GM19468 (cell line): ENCODE results near the gene SH2D7.
A peak's percentile ranks its signal among the peaks of the same experiment; 100 is the strongest.
"Not testable (repeated sequence)": the region's sequence is repeated elsewhere in the genome, so short reads cannot be mapped to it uniquely, and the experiment has no call there.

Source experiments
- ATAC-seq: cut with Tn5 transposase; IDR thresholded peaks from one replicate; pipeline ENCODE4 v1.9.1; 2021; ENCODE audit warnings: mild to moderate bottlenecking, moderate library complexity, moderate number of reproducible peaks; ENCODE audit not compliant: unreplicated experiment; ENCODE audit errors: extremely low read depth

The SH2D7 gene

GRCh38 chr15:78129751-78130287 lies 37.5 kb downstream of the SH2D7 start:
- no peak for ATAC-seq

GRCh38 chr15:78130466-78131294 lies 38.3 kb downstream of the SH2D7 start:
- no peak for ATAC-seq

GRCh38 chr15:78131295-78132061 lies 39.1 kb downstream of the SH2D7 start, which contains the start of gene CIB2:
Gene CIB2, minus strand, starts transcription at chr15:78131445. Its CDS starts 230 bp downstream, at chr15:78131215.
- ATAC-seq: no peak

- no peak for ATAC-seq
Measured at GRCh38 chr15:78133801-78134200, 41.4 kb downstream of the SH2D7 start.

- no peak for ATAC-seq
Measured at GRCh38 chr15:78139578-78139977, 47.2 kb downstream of the SH2D7 start.

- no peak for ATAC-seq
Measured at GRCh38 chr15:78140292-78140691, 47.9 kb downstream of the SH2D7 start.

- no peak for ATAC-seq
Measured at GRCh38 chr15:78142332-78142731, 50.0 kb downstream of the SH2D7 start.

GRCh38 chr15:78146425-78147154 lies 54.2 kb downstream of the SH2D7 start:
- no peak for ATAC-seq

GRCh38 chr15:78147566-78147965 lies 55.2 kb downstream of the SH2D7 start:
- ATAC-seq: no peak

GRCh38 chr15:78148392-78149067 lies 56.2 kb downstream of the SH2D7 start:
- ATAC-seq: no peak

GRCh38 chr15:78149068-78149804 lies 56.9 kb downstream of the SH2D7 start, which contains the start of gene IDH3A:
Gene IDH3A, plus strand, starts transcription at chr15:78149362. Its CDS starts 42 bp downstream, at chr15:78149404.
- ATAC-seq: peak; percentile 60

- no peak for ATAC-seq
Measured at GRCh38 chr15:78149805-78150751, 57.7 kb downstream of the SH2D7 start.

- ATAC-seq: not testable (repeated sequence)
Measured at GRCh38 chr15:78151075-78151474, 58.7 kb downstream of the SH2D7 start.
